22Rv1 (cell line): ENCODE results near the gene NELL1.

Source experiments
- H3K27ac ChIP-seq: fragments of 450-650 bp; 2 replicates; pipeline ENCODE4 v1.5.1; 2017
- CTCF ChIP-seq: fragments of 450-650 bp; IDR thresholded peaks from 2 replicates; pipeline ENCODE4 v1.5.1; 2017; ENCODE audit warnings: mild to moderate bottlenecking
- ZFX ChIP-seq: fragments of 450-650 bp; IDR thresholded peaks from 2 replicates; pipeline ENCODE4 v1.6.1; 2017; ENCODE audit warnings: antibody characterized with exemption, borderline replicate concordance

NELL1 gene

GRCh38 chr11:21190181-21190580, 520.8 kb downstream of the NELL1 start:
- H3K27ac ChIP-seq, result no peak overlapping the region
- TF ChIP-seq CTCF (no peak), ZFX (no peak)

- no peak for TF ChIP-seq ZFX
- no peak for TF ChIP-seq CTCF
- no peak overlapping the region for H3K27ac ChIP-seq
These were observed 526.6 kb downstream of the NELL1 start for GRCh38 chr11:21195995-21196394.

GRCh38 chr11:21198498-21198897, 529.1 kb downstream of the NELL1 start:
- TF ChIP-seq CTCF (no peak), ZFX (no peak)
- no peak overlapping the region for H3K27ac ChIP-seq

- H3K27ac ChIP-seq, result no peak overlapping the region
- TF ChIP-seq CTCF (no peak), ZFX (no peak)
These were observed 535.8 kb downstream of the NELL1 start for GRCh38 chr11:21205205-21205604.

- H3K27ac ChIP-seq, result no peak overlapping the region
- TF ChIP-seq ZFX, result no peak
- TF ChIP-seq CTCF, result no peak
These were observed 556.5 kb downstream of the NELL1 start for GRCh38 chr11:21225860-21226259.

GRCh38 chr11:21229224-21229623, 559.8 kb downstream of the NELL1 start:
- H3K27ac ChIP-seq, result no peak overlapping the region
- no peak for TF ChIP-seq ZFX
- no peak for TF ChIP-seq CTCF

- TF ChIP-seq CTCF (no peak), ZFX (no peak)
- H3K27ac ChIP-seq, result no peak overlapping the region
These were observed 580.8 kb downstream of the NELL1 start for GRCh38 chr11:21250196-21250595.
